Uterus (tissue), 4 donors: ENCODE results near the gene DHRS1. TPM values are rescaled to one million over a fixed set of nuclear protein-coding genes. Genes with fewer than 3 reads are reported as not detected.

Source experiments
- DNase-seq, 2 donors: peaks; one replicate each; pipeline ENCODE4 v3.0.0-alpha.2; 2019 to 2020
- H3K27ac ChIP-seq, 2 donors: fragments of 200-600 bp; sonication (generic); 1 replicate in 1 of 2; 2 replicates in 1 of 2; pipeline ENCODE4 v1.5.1; 2016 to 2018
- H3K27me3 ChIP-seq, 2 donors: fragments of 200-600 bp; sonication (generic); one replicate each; pipeline ENCODE4 v1.5.1; 2018 to 2019; ENCODE audit warnings: control low read depth in 1 of 2
- H3K36me3 ChIP-seq, 2 donors: fragments of 200-600 bp; sonication (generic); one replicate each; pipeline ENCODE4 v1.5.1; 2019; ENCODE audit warnings: control low read depth in 1 of 2
- H3K4me1 ChIP-seq, 2 donors: fragments of 200-600 bp; sonication (generic); one replicate each; pipeline ENCODE4 v1.5.1; 2018 to 2019; ENCODE audit warnings: control low read depth in 1 of 2
- H3K4me3 ChIP-seq, 2 donors: fragments of 200-600 bp; sonication (generic); 1 replicate in 1 of 2; 2 replicates in 1 of 2; pipeline ENCODE4 v1.5.1; 2018 to 2019; ENCODE audit warnings: mild to moderate bottlenecking in 1 of 2
- H3K9me3 ChIP-seq, 2 donors: fragments of 200-600 bp; sonication (generic); one replicate each; pipeline ENCODE4 v1.5.1; 2019; ENCODE audit warnings: control low read depth in 1 of 2
- CTCF ChIP-seq, 4 experiments: fragments of 200-600 bp in 2 of 4; fragments of 450-650 bp in 2 of 4; sonication (generic) in 2 of 4; IDR thresholded peaks; one replicate each; pipeline ENCODE4 v1.5.1; 2016 to 2019; ENCODE audit warnings: antibody characterized with exemption in 4 of 4, mild to moderate bottlenecking in 2 of 4, moderate library complexity in 1 of 4
- POLR2A ChIP-seq, 2 donors: fragments of 450-650 bp; IDR thresholded peaks; one replicate each; pipeline ENCODE4 v1.6.1; 2016; ENCODE audit warnings: antibody characterized with exemption in 2 of 2, mild to moderate bottlenecking in 1 of 2, moderate library complexity in 1 of 2
- intact Hi-C: fragments of 100-400 bp; cut with DNase I; formaldehyde crosslinking; loops from one replicate; pipeline ENCODE4 v1.15.1; 2023; ENCODE audit warnings: low total_unique reads
- total RNA-seq, 4 donors: library from RNA; depleted of rRNA in 3 of 4; stranded (reverse); fragments of >200 nt in 3 of 4; gene quantifications; one replicate each; pipeline versions ENCODE4 v1.1.0 to v1.2.4, GENCODE V29; 2014 to 2023
- donor health status: DM: yes; HTN: yes; CAD: no.

DHRS1 gene
- total RNA-seq, 4 donors from 2014 or later = 17.0 to 52.4 (median 37.7) TPM

GRCh38 chr14:24337144-24337823, 37.7 kb upstream of the DHRS1 start:
- H3K36me3 ChIP-seq = no peaks in the 10 kb centered on the region
- no peak for DNase-seq
- H3K4me1 ChIP-seq = peaks cover 0 to 13% of the 10 kb centered on the region in 2 donors
- TF ChIP-seq CTCF (IDR thresholded peaks at IDR 0.05) (no peak), POLR2A (IDR thresholded peaks at IDR 0.05) (no peak)
- no peak overlapping the region for H3K27ac ChIP-seq
- H3K27me3 ChIP-seq = peaks cover 0 to 27% of the 10 kb centered on the region in 2 donors
- no peaks in the 10 kb centered on the region for H3K9me3 ChIP-seq
- intact Hi-C loops = loop anchor here (10.0 kb wide), 1 partner anchor 98 kb away; no protein-coding TSS in a partner anchor
- H3K4me3 ChIP-seq = no peak overlapping the region

- no peak overlapping the region for H3K4me3 ChIP-seq
- DNase-seq = peak in 1 of 2 donors; percentile 56
- peaks cover 0 to 14% of the 10 kb centered on the region in 2 donors for H3K4me1 ChIP-seq
- peak overlapping the region; percentile 62 to 65 for H3K27ac ChIP-seq
- intact Hi-C loops = loop anchor here (10.0 kb wide), 1 partner anchor 99 kb away; no protein-coding TSS in a partner anchor
- no peaks in the 10 kb centered on the region for H3K36me3 ChIP-seq
- peaks cover 0 to 27% of the 10 kb centered on the region in 2 donors for H3K27me3 ChIP-seq
- H3K9me3 ChIP-seq = no peaks in the 10 kb centered on the region
- TF ChIP-seq CTCF (IDR thresholded peaks at IDR 0.05) = no peak
- no peak for TF ChIP-seq POLR2A (IDR thresholded peaks at IDR 0.05)
Measured at GRCh38 chr14:24335461-24336171, 36.0 kb upstream of the DHRS1 start.

- peak; percentile 12 to 35 for TF ChIP-seq POLR2A (IDR thresholded peaks at IDR 0.05)
- no peak for TF ChIP-seq CTCF (IDR thresholded peaks at IDR 0.05)
- Histone ChIP-seq H3K27ac (peak within 1 kb of the TSS; percentile 62 to 65), H3K27me3 (peaks cover 0 to 27% of the 10 kb centered on the region in 2 donors), H3K4me3 (peak within 1 kb of the TSS; percentile 22 to 30), H3K4me1 (peaks cover 0 to 14% of the 10 kb centered on the region in 2 donors), H3K36me3 (no peaks in the 10 kb centered on the region), H3K9me3 (no peaks in the 10 kb centered on the region)
- peak in 1 of 2 donors; percentile 46 for DNase-seq
- intact Hi-C loops = loop anchor here (10.0 kb wide), 1 partner anchor 100 kb away; no protein-coding TSS in a partner anchor
Measured at GRCh38 chr14:24334431-24335291, 35.1 kb upstream of the DHRS1 start, which contains the start of gene ADCY4. TSS of gene ADCY4 (minus strand) at chr14:24335071. CDS start at chr14:24334652, 419 bp downstream.

- H3K36me3 ChIP-seq = no peaks in the 10 kb centered on the region
- no peak overlapping the region for H3K27ac ChIP-seq
- DNase-seq = peak; percentile 55 to 58
- H3K4me1 ChIP-seq = peaks cover 0 to 14% of the 10 kb centered on the region in 2 donors
- H3K9me3 ChIP-seq = no peaks in the 10 kb centered on the region
- intact Hi-C loops = loop anchor here (10.0 kb wide), 1 partner anchor 102 kb away; no protein-coding TSS in a partner anchor
- TF ChIP-seq POLR2A (IDR thresholded peaks at IDR 0.05) (no peak), CTCF (IDR thresholded peaks at IDR 0.05) (peak; percentile 47 to 68 (median 63))
- H3K4me3 ChIP-seq = no peak overlapping the region
- peaks cover 0 to 27% of the 10 kb centered on the region in 2 donors for H3K27me3 ChIP-seq
Measured at GRCh38 chr14:24332268-24332993, 32.9 kb upstream of the DHRS1 start.
